ENCODE measurements around the gene GJC1. TPM values are rescaled to one million over a fixed set of nuclear protein-coding genes. Genes with fewer than 3 reads are reported as not detected.

The GJC1 gene
- 6.1 and 7.5 TPM in 2 replicates for total RNA-seq

DNA sequence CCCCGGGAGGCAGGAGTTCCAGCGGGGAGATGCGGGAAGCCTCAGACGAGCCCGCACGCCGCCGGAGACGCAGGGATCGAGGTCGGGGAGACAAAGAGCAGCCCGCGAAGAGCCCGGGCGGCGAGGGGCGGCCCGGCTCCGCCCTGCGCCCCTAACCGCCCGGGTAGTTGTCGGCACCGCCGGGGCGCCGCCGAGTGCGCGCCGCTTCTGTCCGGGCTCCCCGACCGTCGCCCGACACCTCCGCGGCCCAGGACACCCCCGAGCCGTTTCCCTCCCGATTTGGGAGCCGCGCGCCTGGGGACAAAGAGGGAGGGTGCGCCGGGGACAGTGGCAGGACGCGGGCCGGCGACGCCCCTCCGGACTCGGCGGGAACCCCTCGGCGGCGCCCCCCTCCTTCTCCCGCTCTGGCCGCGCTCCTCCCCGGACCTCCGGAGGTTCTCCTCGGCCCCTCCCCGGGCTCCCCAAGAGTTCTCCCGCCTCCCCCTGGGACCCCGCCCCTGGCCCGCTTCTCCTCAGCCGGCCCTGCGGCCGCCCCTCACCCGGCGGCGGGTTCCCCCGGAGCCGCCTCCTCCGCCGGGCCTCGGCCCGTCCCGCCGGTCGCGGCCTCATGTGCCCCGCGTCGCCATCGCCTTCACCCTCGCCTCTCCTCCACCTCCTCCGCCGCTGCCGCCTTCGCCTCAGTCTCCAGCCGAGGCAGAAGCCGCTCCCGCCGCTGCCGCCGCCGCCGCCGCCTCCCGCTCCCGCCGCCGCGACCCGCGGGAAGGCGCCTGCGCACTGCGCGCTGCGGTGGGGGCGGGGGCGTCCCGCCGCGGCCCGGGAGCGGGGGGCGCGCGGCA lies at the start of gene GJC1:
Gene GJC1, minus strand, starts transcription at position 765 of the 836 bp plus-strand sequence. CDS start 24,470 bp downstream, outside the sequence.
- peaks cover 10% of the 10 kb centered on the region for H3K4me1 Mint-ChIP-seq
- peaks cover 62% of the 10 kb centered on the region for H3K27me3 Mint-ChIP-seq
- intact Hi-C loops (cut with micrococcal nuclease): loop anchor here (1.0 kb wide), 1 partner anchor 54 kb away; no protein-coding TSS in a partner anchor
- peak; percentile 74 for DNase-seq
- H3K36me3 Mint-ChIP-seq (ENCODE audit: low read depth): no peaks in the 10 kb centered on the region
- no peaks in the 10 kb centered on the region for H3K9me3 Mint-ChIP-seq
- H3K27ac Mint-ChIP-seq: peak within 1 kb of the TSS; percentile 65
- H3K4me3 Mint-ChIP-seq: peak within 1 kb of the TSS; percentile 79

DNA sequence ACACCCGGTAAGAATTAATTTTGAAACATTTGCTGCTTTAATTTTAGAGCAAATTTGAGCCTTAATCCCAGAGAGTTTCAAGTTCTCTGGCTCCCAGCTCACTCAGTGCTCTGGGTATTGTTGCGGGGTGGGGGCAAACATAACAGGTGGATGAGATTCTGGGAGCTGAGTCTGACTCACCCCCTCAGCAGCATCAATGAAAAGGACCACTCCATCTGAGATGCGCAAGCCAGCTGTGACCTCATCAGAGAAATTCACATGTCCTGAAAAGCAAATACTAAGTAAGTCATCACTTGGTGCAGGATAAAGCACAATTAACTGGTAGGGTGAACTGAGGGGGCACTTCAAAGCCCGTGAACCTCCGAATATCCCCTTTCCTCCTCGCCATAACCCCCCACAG lies 49.3 kb upstream of the GJC1 start:
- Mint-ChIP-seq H3K27me3 (no peaks in the 10 kb centered on the region), H3K9me3 (no peaks in the 10 kb centered on the region), H3K4me1 (peaks cover 2% of the 10 kb centered on the region), H3K4me3 (no peak overlapping the region), H3K27ac (no peak overlapping the region), H3K36me3 (ENCODE audit: low read depth) (peaks cover 51% of the 10 kb centered on the region)
- intact Hi-C loops (cut with micrococcal nuclease): no loop called here
- no peak for DNase-seq

- peaks cover 54% of the 10 kb centered on the region for H3K36me3 Mint-ChIP-seq (ENCODE audit: low read depth)
- H3K27me3 Mint-ChIP-seq: no peaks in the 10 kb centered on the region
- H3K4me1 Mint-ChIP-seq: peaks cover 2% of the 10 kb centered on the region
- DNase-seq: peak; percentile 76
- H3K27ac Mint-ChIP-seq: no peak overlapping the region
- H3K9me3 Mint-ChIP-seq: no peaks in the 10 kb centered on the region
- no peak overlapping the region for H3K4me3 Mint-ChIP-seq
- intact Hi-C loops (cut with micrococcal nuclease): no loop called here
These were observed 48.6 kb upstream of the GJC1 start for GRCh38 chr17:44878627-44879221.

- no peaks in the 10 kb centered on the region for H3K9me3 Mint-ChIP-seq
- DNase-seq: no peak
- H3K4me1 Mint-ChIP-seq: peaks cover 2% of the 10 kb centered on the region
- intact Hi-C loops (cut with micrococcal nuclease): no loop called here
- H3K4me3 Mint-ChIP-seq: no peak overlapping the region
- no peaks in the 10 kb centered on the region for H3K27me3 Mint-ChIP-seq
- H3K36me3 Mint-ChIP-seq (ENCODE audit: low read depth): peaks cover 49% of the 10 kb centered on the region
- H3K27ac Mint-ChIP-seq: no peak overlapping the region
These were observed 47.0 kb upstream of the GJC1 start for GRCh38 chr17:44877121-44877520.

DNA sequence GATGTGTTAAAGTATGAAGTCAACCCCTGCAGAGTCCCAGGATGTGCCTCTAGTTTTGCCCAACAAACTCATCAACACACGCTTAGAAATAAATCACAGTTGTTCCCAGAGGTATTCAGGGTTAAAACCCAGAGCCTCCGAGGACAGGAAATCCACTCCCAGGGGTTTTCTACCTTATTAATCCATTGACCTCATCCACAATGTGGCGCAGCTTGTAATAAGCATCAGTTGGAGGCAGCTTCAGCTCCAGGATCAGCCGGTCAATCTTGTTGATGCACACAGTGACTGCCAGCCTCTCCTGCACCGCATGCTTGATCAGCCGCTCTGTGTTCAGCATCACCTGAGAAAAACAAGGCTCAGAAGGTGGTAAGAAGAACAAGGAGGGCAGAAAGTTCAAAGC lies 45.7 kb upstream of the GJC1 start:
- Mint-ChIP-seq H3K9me3 (no peaks in the 10 kb centered on the region), H3K27me3 (no peaks in the 10 kb centered on the region), H3K27ac (no peak overlapping the region), H3K4me3 (no peak overlapping the region), H3K36me3 (ENCODE audit: low read depth) (peaks cover 52% of the 10 kb centered on the region), H3K4me1 (peaks cover 2% of the 10 kb centered on the region)
- intact Hi-C loops (cut with micrococcal nuclease): no loop called here
- DNase-seq: no peak

GRCh38 chr17:44872131-44872768 lies 42.2 kb upstream of the GJC1 start:
- Mint-ChIP-seq H3K36me3 (ENCODE audit: low read depth) (peaks cover 59% of the 10 kb centered on the region), H3K27me3 (no peaks in the 10 kb centered on the region), H3K27ac (no peak overlapping the region), H3K9me3 (no peaks in the 10 kb centered on the region), H3K4me3 (no peak overlapping the region), H3K4me1 (no peaks in the 10 kb centered on the region)
- no peak for DNase-seq
- intact Hi-C loops (cut with micrococcal nuclease): no loop called here

DNA sequence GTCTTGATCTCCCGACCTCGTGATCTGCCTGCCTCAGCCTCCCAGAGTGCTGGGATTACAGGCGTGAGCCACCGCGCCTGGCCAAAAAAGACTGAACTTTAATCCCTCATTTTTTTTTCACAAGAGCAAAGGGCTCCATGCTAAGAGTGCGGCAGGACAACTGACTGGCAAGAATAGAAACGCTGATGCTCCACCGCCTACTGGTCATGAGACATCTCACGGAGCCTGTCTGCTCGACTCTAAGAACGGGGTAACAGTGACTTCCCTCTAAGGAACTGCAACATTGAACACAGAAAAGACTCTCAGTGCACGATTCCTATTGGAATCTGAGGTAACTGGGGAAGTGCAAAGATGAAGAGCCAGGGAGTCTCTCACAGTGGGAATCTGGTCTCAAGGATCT lies 41.5 kb upstream of the GJC1 start:
- Mint-ChIP-seq H3K27me3 (no peaks in the 10 kb centered on the region), H3K4me1 (no peaks in the 10 kb centered on the region), H3K4me3 (no peak overlapping the region), H3K27ac (no peak overlapping the region), H3K9me3 (no peaks in the 10 kb centered on the region), H3K36me3 (ENCODE audit: low read depth) (peaks cover 60% of the 10 kb centered on the region)
- intact Hi-C loops (cut with micrococcal nuclease): no loop called here
- DNase-seq: no peak

GRCh38 chr17:44867841-44868240 lies 37.8 kb upstream of the GJC1 start:
- Mint-ChIP-seq H3K27ac (no peak overlapping the region), H3K36me3 (ENCODE audit: low read depth) (peaks cover 63% of the 10 kb centered on the region), H3K4me3 (no peak overlapping the region), H3K27me3 (no peaks in the 10 kb centered on the region), H3K9me3 (no peaks in the 10 kb centered on the region), H3K4me1 (no peaks in the 10 kb centered on the region)
- DNase-seq: no peak
- intact Hi-C loops (cut with micrococcal nuclease): no loop called here

DNA sequence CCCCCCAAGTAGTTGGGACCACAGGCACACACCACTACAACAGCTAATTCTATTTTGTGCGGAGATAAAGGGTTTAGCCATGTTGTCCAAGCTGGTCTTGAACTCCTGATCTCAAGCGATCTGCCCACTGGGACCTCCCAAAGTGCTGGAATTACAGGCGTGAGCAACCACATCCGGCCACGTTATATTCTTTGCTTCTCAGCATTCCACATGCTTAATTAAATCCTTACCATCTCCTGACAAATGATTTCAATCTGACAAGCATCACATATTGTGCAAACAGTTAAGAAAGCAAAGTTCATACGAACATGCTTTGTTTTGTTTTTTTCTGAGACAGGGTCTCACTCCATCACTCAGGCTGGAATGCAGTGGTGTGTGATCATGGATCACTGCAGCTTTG lies 35.8 kb upstream of the GJC1 start:
- Mint-ChIP-seq H3K27me3 (no peaks in the 10 kb centered on the region), H3K4me1 (no peaks in the 10 kb centered on the region), H3K36me3 (ENCODE audit: low read depth) (peaks cover 57% of the 10 kb centered on the region), H3K27ac (no peak overlapping the region), H3K4me3 (no peak overlapping the region), H3K9me3 (no peaks in the 10 kb centered on the region)
- intact Hi-C loops (cut with micrococcal nuclease): loop anchor here (1.0 kb wide), 2 partner anchors 87 to 91 kb away; no protein-coding TSS in a partner anchor
- no peak for DNase-seq

DNA sequence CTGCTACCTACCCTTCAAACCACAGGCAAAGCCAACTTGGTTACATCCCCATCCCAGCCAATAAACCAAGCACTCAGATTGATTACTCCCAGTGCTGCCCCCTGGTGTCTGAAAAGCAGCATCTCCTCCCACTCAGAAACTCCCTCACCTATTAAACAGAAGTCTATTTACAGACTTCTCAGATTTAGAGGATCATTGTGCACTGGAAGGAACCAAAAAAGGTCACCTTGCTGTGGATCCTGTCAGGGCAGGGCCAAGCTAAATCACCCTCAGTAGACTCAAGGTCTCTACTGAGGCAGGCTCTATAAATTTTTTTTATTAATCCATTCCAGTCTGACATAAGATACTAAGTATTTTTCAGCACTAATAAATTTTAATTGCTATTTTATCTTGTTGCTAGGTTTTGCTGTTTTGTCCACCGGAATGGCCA lies 35.2 kb upstream of the GJC1 start:
- Mint-ChIP-seq H3K27ac (no peak overlapping the region), H3K27me3 (no peaks in the 10 kb centered on the region), H3K36me3 (ENCODE audit: low read depth) (peaks cover 59% of the 10 kb centered on the region), H3K4me3 (no peak overlapping the region), H3K4me1 (no peaks in the 10 kb centered on the region), H3K9me3 (no peaks in the 10 kb centered on the region)
- intact Hi-C loops (cut with micrococcal nuclease): loop anchor here (1.0 kb wide), 2 partner anchors 86 to 90 kb away; no protein-coding TSS in a partner anchor
- DNase-seq: peak; percentile 91

DNA sequence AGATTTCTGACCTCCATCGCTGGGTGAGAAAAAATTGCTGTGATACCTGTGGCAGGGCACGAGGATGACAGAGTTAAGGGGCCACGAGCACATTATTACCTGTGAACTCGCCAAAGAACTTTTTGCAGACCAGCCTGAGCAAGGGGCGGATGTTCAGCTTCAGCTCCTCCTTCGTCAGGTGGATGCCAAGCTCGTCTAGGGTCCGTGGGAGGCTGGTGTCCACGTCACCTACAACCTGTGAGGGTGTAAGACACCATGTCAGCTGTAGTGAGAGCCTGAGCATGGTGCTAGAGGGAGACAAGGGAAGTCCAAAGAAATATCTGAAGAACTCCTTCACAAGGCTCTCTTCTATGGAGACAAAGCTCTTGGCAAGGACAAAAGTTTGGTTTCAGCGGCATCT lies 34.7 kb upstream of the GJC1 start:
- Mint-ChIP-seq H3K36me3 (ENCODE audit: low read depth) (peaks cover 59% of the 10 kb centered on the region), H3K27ac (no peak overlapping the region), H3K4me1 (no peaks in the 10 kb centered on the region), H3K4me3 (no peak overlapping the region), H3K9me3 (no peaks in the 10 kb centered on the region), H3K27me3 (no peaks in the 10 kb centered on the region)
- intact Hi-C loops (cut with micrococcal nuclease): loop anchor here (1.0 kb wide), 2 partner anchors 86 to 90 kb away; no protein-coding TSS in a partner anchor
- no peak for DNase-seq

DNA sequence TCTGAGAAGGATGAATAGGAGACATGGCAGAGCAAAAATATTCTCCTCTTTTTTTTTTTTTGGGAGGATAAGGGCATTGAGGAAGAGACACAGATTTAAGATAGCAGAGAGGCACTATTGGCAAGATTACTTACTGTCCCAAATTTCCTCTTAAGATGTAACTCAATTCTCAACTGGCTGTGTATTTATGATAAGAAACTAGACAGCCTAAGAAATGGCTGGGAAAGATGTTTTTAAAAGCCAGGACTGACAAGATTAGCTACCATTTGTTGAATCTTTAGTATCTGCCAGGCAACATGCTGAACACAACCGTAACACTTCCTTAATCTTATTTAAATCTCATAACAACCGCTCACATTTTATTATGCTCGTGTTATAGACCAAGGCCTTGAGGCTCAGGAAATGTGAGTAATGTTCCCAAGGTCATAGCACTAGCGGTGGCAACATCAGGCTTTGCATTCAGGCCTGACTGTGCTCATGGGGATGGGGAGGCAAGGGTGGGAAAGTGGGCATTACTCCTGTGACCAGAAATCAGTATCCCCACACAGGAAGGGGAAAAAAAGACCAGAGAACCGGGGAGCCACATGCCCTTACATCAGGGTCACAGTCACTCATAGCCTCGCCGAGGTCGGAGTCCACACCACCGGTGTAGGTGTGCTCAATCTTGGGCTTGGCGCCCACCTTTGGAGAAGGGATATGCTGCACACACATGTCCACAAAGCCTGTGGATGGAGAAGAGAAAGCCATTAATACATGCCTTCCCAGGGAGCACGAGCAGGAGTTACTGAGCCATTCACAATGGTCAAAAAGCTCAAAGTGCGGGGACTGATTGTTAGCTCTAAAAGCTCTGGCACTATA lies 33.2 kb upstream of the GJC1 start:
- no peaks in the 10 kb centered on the region for H3K9me3 Mint-ChIP-seq
- intact Hi-C loops (cut with micrococcal nuclease): no loop called here
- H3K4me1 Mint-ChIP-seq: no peaks in the 10 kb centered on the region
- no peak for DNase-seq
- H3K36me3 Mint-ChIP-seq (ENCODE audit: low read depth): peaks cover 58% of the 10 kb centered on the region
- H3K4me3 Mint-ChIP-seq: no peak overlapping the region
- no peak overlapping the region for H3K27ac Mint-ChIP-seq
- no peaks in the 10 kb centered on the region for H3K27me3 Mint-ChIP-seq

DNA sequence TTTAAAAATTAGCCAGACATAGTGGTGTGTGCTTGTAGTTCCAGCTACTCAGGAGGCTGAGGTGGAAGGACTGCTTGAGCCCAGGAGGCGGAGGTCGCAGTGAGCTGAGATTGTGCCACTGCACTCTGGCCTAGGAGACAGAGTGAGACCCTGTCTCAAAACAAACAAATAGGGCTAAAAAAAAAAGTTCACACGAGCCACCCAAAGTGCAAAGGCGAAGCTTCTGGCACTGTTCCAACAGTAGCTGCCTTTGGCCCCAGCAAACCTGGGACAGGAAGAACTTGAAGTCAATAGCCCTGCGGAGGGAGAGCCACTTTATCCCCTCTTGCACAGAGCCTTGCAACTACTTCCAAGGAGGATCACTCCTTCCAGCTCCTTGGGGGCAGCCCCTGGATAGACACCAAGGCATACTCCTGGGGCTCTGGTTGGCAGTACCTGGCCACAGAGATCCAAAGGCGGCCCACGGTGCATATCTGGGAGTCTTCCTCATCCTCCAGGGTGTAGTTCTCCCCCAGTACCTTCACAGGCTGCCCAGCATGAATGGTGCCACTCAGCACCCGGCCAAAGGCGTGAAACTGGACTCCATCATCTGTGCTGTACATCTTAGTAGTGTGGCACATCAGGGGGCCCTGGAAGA lies 32.3 kb upstream of the GJC1 start:
- no peaks in the 10 kb centered on the region for H3K9me3 Mint-ChIP-seq
- H3K27me3 Mint-ChIP-seq: no peaks in the 10 kb centered on the region
- no peak overlapping the region for H3K27ac Mint-ChIP-seq
- intact Hi-C loops (cut with micrococcal nuclease): no loop called here
- peaks cover 54% of the 10 kb centered on the region for H3K36me3 Mint-ChIP-seq (ENCODE audit: low read depth)
- H3K4me3 Mint-ChIP-seq: no peak overlapping the region
- no peaks in the 10 kb centered on the region for H3K4me1 Mint-ChIP-seq
- DNase-seq: no peak

Measured in activated CD4-positive, alpha-beta T cell treated with anti-CD3 and anti-CD28 coated beads, Interleukin-2, amount 10 ng/mL, durations not matched to agents 24 days and 14 days (primary cell).